Uterus (tissue), 2 donors: Measurements from ENCODE around the gene CLDND2.

Source experiments
- CTCF ChIP-seq, 4 experiments: fragments of 200-600 bp in 2 of 4; fragments of 450-650 bp in 2 of 4; sonication (generic) in 2 of 4; IDR thresholded peaks; one replicate each; pipeline ENCODE4 v1.5.1; 2016 to 2019; ENCODE audit warnings: antibody characterized with exemption in 4 of 4, mild to moderate bottlenecking in 2 of 4, moderate library complexity in 1 of 4
- POLR2A ChIP-seq, 2 donors: fragments of 450-650 bp; IDR thresholded peaks; one replicate each; pipeline ENCODE4 v1.6.1; 2016; ENCODE audit warnings: antibody characterized with exemption in 2 of 2, mild to moderate bottlenecking in 1 of 2, moderate library complexity in 1 of 2

- no peak for TF ChIP-seq CTCF (IDR thresholded peaks at IDR 0.05)
- TF ChIP-seq POLR2A (IDR thresholded peaks at IDR 0.05) = no peak
Observed at GRCh38 chr19:51386882-51387520, 18.2 kb upstream of the CLDND2 start.
